ENCODE measurements around the gene SYNDIG1L. TPM values are rescaled to one million over a fixed set of nuclear protein-coding genes. Genes with fewer than 3 reads are reported as not detected.

SYNDIG1L gene
- total RNA-seq, 1 experiment from 2014 or later: 1.4 TPM

DNA sequence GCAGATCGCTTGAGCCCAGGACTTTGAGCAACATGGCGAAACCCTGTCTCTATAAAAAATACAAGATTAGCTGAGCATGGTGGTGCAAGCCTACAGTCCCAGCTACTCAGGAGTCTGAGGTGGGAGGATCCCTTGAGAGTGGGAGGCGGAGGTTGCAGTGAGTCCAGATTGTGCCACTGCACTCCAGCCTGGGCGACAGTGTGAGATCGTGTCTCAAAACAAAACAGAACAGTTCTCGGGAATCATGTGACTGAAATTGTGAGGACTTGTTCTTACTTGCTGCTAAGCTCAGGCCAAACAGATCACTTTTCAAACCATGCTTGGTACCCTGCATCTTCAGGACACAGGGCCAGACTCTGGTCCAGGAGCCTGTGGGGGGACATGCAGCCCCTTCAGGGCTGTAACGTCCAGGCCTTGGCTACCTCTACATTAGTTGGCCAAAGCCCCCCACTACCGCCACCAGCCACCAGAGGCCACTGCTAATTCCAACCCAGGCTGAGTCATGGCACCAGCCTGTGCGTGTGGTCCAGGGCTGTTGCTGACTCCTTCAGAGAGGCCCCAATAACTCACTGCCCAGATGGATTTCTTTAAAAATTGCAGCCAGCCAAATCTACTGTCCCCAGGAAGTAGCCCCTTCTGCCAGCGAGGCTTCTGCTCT lies 33.4 kb upstream of the SYNDIG1L start:
- peaks cover 12% of the 10 kb centered on the region for H3K9me3 Mint-ChIP-seq
- H3K4me1 Mint-ChIP-seq: peaks cover 3% of the 10 kb centered on the region
- no peak for TF ChIP-seq ZNF671 (CRISPR knock-in tag; IDR thresholded peaks at IDR 0.05)
- no peak for TF ChIP-seq FOXJ3 (CRISPR knock-in tag; IDR thresholded peaks at IDR 0.05; ENCODE audit: borderline replicate concordance)
- peak; percentile 45 for TF ChIP-seq CTCF (IDR thresholded peaks at IDR 0.05)
- TF ChIP-seq, protein P1, sequence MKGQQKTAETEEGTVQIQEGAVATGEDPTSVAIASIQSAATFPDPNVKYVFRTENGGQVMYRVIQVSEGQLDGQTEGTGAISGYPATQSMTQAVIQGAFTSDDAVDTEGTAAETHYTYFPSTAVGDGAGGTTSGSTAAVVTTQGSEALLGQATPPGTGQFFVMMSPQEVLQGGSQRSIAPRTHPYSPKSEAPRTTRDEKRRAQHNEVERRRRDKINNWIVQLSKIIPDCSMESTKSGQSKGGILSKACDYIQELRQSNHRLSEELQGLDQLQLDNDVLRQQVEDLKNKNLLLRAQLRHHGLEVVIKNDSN (CRISPR knock-in tag; IDR thresholded peaks at IDR 0.05): 0 out of 2 replicates have a peak, but pooled peaks have one; percentile 15
- TF ChIP-seq NFE2L1 (CRISPR knock-in tag; IDR thresholded peaks at IDR 0.05): no peak
- H3K27me3 Mint-ChIP-seq (ENCODE audit: low read depth): peaks cover 4% of the 10 kb centered on the region; the same call in 1 of the 2 replicates
- no peak overlapping the region for H3K27ac Mint-ChIP-seq
- H3K36me3 Mint-ChIP-seq: peaks cover 11% of the 10 kb centered on the region
- ChIA-PET POLR2A (no interaction called here), CTCF (interaction anchor here (0.6 to 3.3 kb wide), 5 partner anchors 10 to 1311 kb away, joined by 3 to 11 read pairs (median 4); no protein-coding TSS in a partner anchor)
- ATAC-seq (peak; percentile 98), DNase-seq (ENCODE audit: low spot score) (peak; percentile 77)
- H3K4me3 Mint-ChIP-seq: no peak overlapping the region

GRCh38 chr14:74457565-74457895 lies 31.5 kb upstream of the SYNDIG1L start:
- Mint-ChIP-seq H3K4me3 (no peak overlapping the region), H3K9me3 (peaks cover 28% of the 10 kb centered on the region), H3K36me3 (peaks cover 23% of the 10 kb centered on the region), H3K27ac (no peak overlapping the region), H3K27me3 (ENCODE audit: low read depth) (peaks cover 4% of the 10 kb centered on the region; the same call in 1 of the 2 replicates), H3K4me1 (peaks cover 3% of the 10 kb centered on the region)
- DNase-seq (ENCODE audit: low spot score) (no peak), ATAC-seq (no peak)
- TF ChIP-seq HMGXB4 (CRISPR knock-in tag; IDR thresholded peaks at IDR 0.05) (no peak), SMAD3 (CRISPR knock-in tag; IDR thresholded peaks at IDR 0.05; ENCODE audit: borderline replicate concordance) (no peak)
- TF ChIP-seq, protein P2, sequence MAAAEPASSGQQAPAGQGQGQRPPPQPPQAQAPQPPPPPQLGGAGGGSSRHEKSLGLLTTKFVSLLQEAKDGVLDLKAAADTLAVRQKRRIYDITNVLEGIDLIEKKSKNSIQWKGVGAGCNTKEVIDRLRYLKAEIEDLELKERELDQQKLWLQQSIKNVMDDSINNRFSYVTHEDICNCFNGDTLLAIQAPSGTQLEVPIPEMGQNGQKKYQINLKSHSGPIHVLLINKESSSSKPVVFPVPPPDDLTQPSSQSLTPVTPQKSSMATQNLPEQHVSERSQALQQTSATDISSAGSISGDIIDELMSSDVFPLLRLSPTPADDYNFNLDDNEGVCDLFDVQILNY (CRISPR knock-in tag; IDR thresholded peaks at IDR 0.05): no peak
- CTCF ChIA-PET: interaction anchor here (1.0 to 3.3 kb wide), 11 partner anchors 10 to 181 kb away, joined by 3 to 11 read pairs (median 4); partner anchors contain the start of gene ABCD4
- POLR2A ChIA-PET: no interaction called here

DNA sequence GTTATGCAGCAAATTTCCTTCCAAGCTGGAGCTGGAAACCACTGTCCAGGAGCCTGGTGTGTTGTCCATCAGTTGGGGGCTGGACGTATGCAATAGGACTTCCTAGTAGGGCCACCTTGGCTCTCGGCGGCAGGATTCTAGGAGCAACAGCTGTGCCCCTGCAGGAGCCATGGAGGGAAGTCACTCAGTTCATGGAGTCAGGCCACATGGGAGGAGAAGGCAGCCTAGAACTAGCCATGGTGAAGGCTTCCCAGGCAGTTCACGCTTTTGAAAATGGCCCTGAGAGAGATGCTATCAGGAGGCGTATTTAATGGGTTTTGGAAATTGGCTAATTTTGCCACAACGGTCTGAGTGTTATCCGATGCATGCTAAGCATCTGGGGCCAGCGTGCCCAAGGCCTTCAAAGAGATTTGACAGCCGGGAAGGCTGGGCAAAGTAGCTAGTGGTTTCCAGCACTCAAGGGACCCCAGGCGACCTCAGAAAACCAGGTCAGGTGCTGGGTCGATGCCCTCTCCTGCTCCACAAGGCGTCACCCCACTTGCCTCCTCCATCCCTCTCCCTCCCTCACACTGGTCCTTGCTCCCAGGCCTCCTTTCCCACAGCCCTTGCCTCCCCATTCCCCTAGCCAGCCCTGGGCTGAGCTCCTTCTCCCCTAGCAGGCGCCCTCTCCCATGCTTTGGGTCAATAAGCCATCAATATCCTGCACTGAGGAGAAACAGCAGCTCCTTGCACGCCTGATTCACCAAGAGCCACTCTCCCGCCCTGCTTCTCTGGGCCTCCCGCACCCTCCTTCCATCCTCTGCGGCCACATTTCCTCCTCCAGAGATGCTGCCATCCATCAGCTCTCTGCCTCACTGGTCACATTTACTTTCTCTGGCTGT lies 30.9 kb upstream of the SYNDIG1L start:
- peak; percentile 21; the same call in 1 of the 2 replicates for ATAC-seq
- no peak overlapping the region for H3K4me3 Mint-ChIP-seq
- peaks cover 23% of the 10 kb centered on the region for H3K36me3 Mint-ChIP-seq
- peaks cover 30% of the 10 kb centered on the region for H3K9me3 Mint-ChIP-seq
- peak; percentile 18 for DNase-seq (ENCODE audit: low spot score)
- H3K27ac Mint-ChIP-seq: no peak overlapping the region
- ChIA-PET CTCF (interaction anchor here (1.0 to 3.3 kb wide), 10 partner anchors 11 to 180 kb away, joined by 3 to 11 read pairs (median 5); partner anchors contain the start of gene ABCD4), POLR2A (no interaction called here)
- peaks cover 4% of the 10 kb centered on the region; the same call in 1 of the 2 replicates for H3K27me3 Mint-ChIP-seq (ENCODE audit: low read depth)
- H3K4me1 Mint-ChIP-seq: peaks cover 3% of the 10 kb centered on the region
- TF ChIP-seq SOX15 (CRISPR knock-in tag; IDR thresholded peaks at IDR 0.05): no peak
- TF ChIP-seq HMGXB4 (CRISPR knock-in tag; IDR thresholded peaks at IDR 0.05): no peak
- TF ChIP-seq, protein P3, sequence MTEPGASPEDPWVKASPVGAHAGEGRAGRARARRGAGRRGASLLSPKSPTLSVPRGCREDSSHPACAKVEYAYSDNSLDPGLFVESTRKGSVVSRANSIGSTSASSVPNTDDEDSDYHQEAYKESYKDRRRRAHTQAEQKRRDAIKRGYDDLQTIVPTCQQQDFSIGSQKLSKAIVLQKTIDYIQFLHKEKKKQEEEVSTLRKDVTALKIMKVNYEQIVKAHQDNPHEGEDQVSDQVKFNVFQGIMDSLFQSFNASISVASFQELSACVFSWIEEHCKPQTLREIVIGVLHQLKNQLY (CRISPR knock-in tag; IDR thresholded peaks at IDR 0.05): no peak
- TF ChIP-seq ATF1 (CRISPR knock-in tag; IDR thresholded peaks at IDR 0.05): no peak
- no peak for TF ChIP-seq FOXJ3 (CRISPR knock-in tag; IDR thresholded peaks at IDR 0.05; ENCODE audit: borderline replicate concordance)
- TF ChIP-seq ESRRA (CRISPR knock-in tag; IDR thresholded peaks at IDR 0.05; ENCODE audit: borderline replicate concordance): no peak
- TF ChIP-seq ATF2 (CRISPR knock-in tag; IDR thresholded peaks at IDR 0.05; ENCODE audit: borderline replicate concordance, low read depth): no peak
- no peak for TF ChIP-seq ZNF121 (CRISPR knock-in tag; IDR thresholded peaks at IDR 0.05)
- TF ChIP-seq, protein P4, sequence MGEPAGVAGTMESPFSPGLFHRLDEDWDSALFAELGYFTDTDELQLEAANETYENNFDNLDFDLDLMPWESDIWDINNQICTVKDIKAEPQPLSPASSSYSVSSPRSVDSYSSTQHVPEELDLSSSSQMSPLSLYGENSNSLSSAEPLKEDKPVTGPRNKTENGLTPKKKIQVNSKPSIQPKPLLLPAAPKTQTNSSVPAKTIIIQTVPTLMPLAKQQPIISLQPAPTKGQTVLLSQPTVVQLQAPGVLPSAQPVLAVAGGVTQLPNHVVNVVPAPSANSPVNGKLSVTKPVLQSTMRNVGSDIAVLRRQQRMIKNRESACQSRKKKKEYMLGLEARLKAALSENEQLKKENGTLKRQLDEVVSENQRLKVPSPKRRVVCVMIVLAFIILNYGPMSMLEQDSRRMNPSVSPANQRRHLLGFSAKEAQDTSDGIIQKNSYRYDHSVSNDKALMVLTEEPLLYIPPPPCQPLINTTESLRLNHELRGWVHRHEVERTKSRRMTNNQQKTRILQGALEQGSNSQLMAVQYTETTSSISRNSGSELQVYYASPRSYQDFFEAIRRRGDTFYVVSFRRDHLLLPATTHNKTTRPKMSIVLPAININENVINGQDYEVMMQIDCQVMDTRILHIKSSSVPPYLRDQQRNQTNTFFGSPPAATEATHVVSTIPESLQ (CRISPR knock-in tag; IDR thresholded peaks at IDR 0.05): no peak
